ENCODE results near the gene FHIT. TPM values are rescaled to one million over a fixed set of nuclear protein-coding genes. Genes with fewer than 3 reads are reported as not detected.

The FHIT gene
- polyA plus RNA-seq, 1 of the 3 experiments (the other 2 are of a cell fraction) = 0.41 TPM

GRCh38 chr3:60282866-60283265 lies 968.4 kb downstream of the FHIT start:
- CTCF ChIA-PET = no interaction called here
- WGBS (ENCODE audit: low lambda C conversion rate) = 48% methylated on average over 2 of the region's 2 CpGs
- H3K79me2 ChIP-seq (ENCODE audit: insufficient read depth) = no peaks in the 10 kb centered on the region

More at GRCh38 chr3:60282866-60283265, 968.4 kb downstream of the FHIT start:
- POLR2A ChIA-PET = no interaction called here
- Histone ChIP-seq H3K9me2 (no peaks in the 10 kb centered on the region), H3K4me2 (no peak overlapping the region), H4K20me1 (ENCODE audit: insufficient read depth) (no peaks in the 10 kb centered on the region), H3K4me1 (ENCODE audit: control insufficient read depth in 1 of 2, insufficient read depth in 2 of 2, low read depth in 1 of 2, low read length in 1 of 2) (no peaks in the 10 kb centered on the region), H3K4me3 (ENCODE audit: low read depth in 2 of 2, low read length in 1 of 2) (no peak overlapping the region), H2AFZ (ENCODE audit: low read depth) (no peak overlapping the region), H3F3A (replicated peaks; ENCODE audit: insufficient read depth) (no peaks in the 10 kb centered on the region), H3K9me3 (no peaks in the 10 kb centered on the region), H3K27ac (ENCODE audit: low read depth in 2 of 2, low read length in 1 of 2) (no peak overlapping the region), H3K9ac (no peak overlapping the region), H3K36me3 (replicated peaks in 1 of 2; ENCODE audit: control insufficient read depth in 1 of 2, insufficient read depth in 2 of 2, low read length in 1 of 2) (no peaks in the 10 kb centered on the region), H3K27me3 (ENCODE audit: insufficient read depth) (no peaks in the 10 kb centered on the region)
- no peak for TF ChIP-seq RCOR1 (IDR thresholded peaks at IDR 0.05; ENCODE audit: low read length)
- TF ChIP-seq ZBTB33 (IDR thresholded peaks at IDR 0.05; ENCODE audit: borderline replicate concordance, low read depth) = no peak
- TF ChIP-seq SIN3A (IDR thresholded peaks at IDR 0.05; ENCODE audit: borderline replicate concordance, low read depth, low read length) = no peak
- no peak for TF ChIP-seq POLR2AphosphoS5 (IDR thresholded peaks at IDR 0.05; ENCODE audit: low read depth, low read length)
- TF ChIP-seq REST (IDR thresholded peaks at IDR 0.05; ENCODE audit: low read depth, low read length) = no peak
- TF ChIP-seq FOXJ3 (CRISPR knock-in tag; IDR thresholded peaks at IDR 0.05) = no peak
- TF ChIP-seq EZH2phosphoT487 (IDR thresholded peaks at IDR 0.05; ENCODE audit: borderline replicate concordance, low read depth) = no peak
- no peak for TF ChIP-seq MAX (IDR thresholded peaks at IDR 0.05; ENCODE audit: low read depth)
- DNase-seq = no peak
